HG03159 (cell line): ENCODE measurements around the gene C2orf49.

Experiments used
- ATAC-seq: cut with Tn5 transposase; IDR thresholded peaks from one replicate; pipeline ENCODE4 v1.9.1; 2021; ENCODE audit warnings: mild to moderate bottlenecking, moderate library complexity; ENCODE audit not compliant: unreplicated experiment

Gene C2orf49

GRCh38 chr2:105337122-105338019, at the start of gene C2orf49:
Gene C2orf49 (plus strand): TSS chr2:105337540. CDS start chr2:105337588, 48 bp downstream.
- ATAC-seq = peak; percentile 90

DNA sequence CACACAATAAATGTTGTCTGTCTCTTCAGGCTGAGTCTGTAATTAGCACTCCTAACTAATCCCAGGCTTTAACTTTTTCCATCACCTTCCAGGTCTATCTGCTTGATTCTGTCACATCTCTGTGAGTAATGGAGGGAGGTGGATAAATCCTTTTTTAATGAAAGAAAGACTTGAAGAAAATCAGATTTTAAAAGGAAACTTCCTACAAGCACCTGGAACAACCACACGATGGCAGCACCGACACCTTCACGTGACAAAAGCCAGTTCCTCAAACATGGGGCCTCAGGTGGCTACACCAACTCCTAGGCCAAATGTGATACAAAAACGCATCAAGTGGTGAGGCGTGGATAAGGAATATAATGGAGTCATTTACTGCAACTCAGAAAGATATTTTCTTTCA, 49.6 kb upstream of the C2orf49 start:
- ATAC-seq = no peak

DNA sequence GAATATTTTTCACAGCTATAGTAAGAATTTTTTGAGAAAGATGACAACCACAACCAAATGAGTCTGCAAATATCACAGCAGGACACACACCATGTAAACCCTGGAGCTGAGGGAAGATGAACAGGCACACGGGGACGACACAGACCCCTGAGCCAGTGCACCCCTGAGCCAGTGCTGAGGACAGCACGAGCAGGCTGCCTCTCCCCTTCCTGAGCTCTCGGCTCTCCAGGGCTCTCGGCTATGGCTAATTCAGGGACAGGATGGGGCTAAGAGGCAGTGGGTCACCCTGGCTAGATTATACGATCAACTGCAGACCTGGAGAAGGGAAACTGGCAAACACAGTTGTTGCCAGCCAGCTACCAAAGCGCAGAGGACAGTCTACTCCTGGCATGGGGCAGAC, 49.2 kb upstream of the C2orf49 start:
- no peak for ATAC-seq

DNA sequence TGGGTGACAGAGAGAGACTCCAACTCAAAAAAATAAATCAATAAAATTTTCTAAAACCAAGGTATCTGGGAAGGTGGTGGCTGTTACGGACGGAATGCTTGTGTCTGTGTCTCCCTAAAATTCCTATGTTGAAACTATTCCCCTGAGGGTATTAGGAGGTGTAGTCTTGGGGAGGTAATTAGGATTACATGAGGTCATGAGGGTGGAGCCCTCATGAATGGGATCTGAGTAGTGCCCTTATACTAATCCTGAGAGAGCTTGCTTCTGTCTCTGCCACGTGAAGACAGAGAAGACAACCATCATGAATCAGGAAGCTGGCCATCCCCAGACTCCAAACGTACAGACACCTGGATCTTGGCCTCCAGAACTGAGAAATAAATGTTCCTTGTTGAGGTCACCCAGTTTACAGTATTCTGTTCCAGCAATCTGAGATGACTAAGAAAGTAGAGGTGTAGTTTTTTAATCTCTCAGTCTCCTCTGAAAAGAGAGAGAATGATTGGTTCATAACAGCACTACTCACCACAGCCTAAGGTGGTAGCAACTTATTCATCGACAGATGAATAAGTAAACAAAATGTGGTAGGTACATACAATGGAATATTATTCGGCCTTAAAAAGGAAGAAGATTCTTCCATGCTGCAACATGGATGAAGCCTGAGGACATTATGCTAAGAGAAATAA, 46.2 kb upstream of the C2orf49 start:
- ATAC-seq = no peak

DNA sequence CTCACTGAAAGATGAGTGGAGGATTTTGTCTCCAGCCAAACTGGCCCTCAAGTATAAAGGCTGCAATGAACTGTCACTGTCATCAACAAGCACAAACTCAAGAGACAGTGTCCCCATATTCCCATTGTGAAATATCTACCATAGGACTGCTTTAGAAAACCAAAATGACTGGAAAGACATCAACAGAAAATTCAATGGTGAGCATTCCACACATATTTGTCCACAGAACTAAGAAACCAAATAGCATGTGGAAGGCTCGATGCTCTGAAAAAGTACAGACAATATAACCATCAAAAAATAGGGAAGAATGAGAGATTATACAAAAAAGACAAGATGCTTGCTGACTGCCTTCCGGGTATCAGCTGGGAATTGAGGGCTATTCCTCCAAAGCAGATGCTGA, 45.4 kb upstream of the C2orf49 start:
- ATAC-seq = no peak

- no peak for ATAC-seq
Observed at GRCh38 chr2:105294046-105294445, 43.3 kb upstream of the C2orf49 start.

- ATAC-seq = peak; percentile 64
Observed at GRCh38 chr2:105294844-105295481, 42.4 kb upstream of the C2orf49 start.

- no peak for ATAC-seq
Observed at GRCh38 chr2:105296017-105296611, 41.2 kb upstream of the C2orf49 start.

- no peak for ATAC-seq
Observed at GRCh38 chr2:105297216-105297615, 40.1 kb upstream of the C2orf49 start.

DNA sequence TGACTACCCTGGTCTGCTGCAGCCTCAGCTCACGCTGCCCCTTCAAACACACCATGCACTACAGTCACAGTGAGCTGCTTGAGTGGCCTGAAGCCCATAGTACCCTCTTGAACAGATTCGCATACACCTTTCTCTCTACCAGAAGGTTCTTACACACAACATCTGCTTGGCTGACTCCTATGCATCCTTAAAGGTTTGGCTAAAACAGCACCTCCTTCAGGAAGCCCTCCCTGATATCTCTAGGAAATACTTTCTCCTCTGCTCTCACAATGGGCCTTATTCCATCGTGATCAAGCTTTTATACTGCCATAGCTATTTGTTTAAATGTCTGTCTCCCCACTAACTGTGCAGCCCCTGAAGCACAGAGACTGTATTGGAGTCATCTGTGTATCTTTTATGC, 39.3 kb upstream of the C2orf49 start:
- no peak for ATAC-seq

- no peak for ATAC-seq
Observed at GRCh38 chr2:105299290-105299689, 38.0 kb upstream of the C2orf49 start.

DNA sequence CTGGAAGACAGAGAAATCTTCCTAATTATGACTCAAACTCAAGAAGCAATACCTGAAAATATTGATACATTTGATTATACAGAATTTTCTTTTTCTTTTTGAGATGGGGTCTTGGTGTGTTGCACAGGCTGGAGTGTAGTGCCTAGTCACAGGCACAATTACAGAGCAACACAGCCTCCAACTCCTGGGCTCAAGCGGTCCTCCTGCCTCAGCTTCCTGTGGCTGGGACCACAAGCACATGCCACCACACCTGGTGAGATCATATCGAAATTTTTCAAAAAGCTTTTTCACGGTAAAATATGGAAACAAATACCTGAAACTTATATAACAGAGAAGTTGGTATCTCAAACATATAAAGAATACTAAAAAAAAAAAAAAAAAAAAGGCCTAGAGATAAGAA, 35.7 kb upstream of the C2orf49 start:
- ATAC-seq = no peak

DNA sequence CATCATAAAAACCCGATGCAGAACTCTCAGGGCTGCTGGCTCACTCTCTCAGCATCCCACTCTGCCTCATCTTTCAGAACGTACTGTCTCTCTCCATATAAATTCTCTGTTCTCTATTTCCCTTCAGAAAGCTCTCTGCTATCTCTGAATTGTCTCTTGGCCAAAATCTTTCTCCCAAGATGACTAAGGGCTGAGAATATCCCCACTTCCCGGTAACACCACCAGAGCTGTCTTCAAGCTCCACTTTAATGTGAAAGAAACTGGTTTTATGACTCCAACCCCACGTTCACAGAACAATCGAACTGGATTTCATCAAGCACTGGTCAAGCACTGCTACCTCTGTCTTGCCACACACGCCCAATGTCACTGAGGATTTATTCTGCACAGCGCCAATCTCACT, 30.2 kb upstream of the C2orf49 start:
- no peak for ATAC-seq

DNA sequence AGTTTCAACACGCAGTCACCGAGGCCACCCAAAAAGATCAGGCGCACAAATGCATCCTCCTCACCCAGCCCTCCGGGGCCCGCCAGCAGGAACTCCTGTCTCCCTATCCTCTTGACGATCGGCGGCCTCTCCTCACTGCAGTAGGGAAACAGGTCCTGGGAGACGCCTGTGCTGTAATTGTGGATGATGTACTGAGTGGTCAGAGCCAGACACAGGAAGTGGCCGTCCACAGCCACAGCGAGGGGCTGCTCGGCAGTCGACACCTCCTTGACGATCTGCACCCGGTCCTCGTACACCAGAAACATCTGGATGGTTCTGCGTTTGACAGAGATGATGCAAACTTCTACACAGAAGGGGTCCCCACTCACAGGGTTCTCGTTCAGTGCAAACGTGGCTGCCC, 29.8 kb upstream of the C2orf49 start:
- ATAC-seq = no peak

GRCh38 chr2:105307962-105308361, 29.4 kb upstream of the C2orf49 start:
- ATAC-seq = no peak

DNA sequence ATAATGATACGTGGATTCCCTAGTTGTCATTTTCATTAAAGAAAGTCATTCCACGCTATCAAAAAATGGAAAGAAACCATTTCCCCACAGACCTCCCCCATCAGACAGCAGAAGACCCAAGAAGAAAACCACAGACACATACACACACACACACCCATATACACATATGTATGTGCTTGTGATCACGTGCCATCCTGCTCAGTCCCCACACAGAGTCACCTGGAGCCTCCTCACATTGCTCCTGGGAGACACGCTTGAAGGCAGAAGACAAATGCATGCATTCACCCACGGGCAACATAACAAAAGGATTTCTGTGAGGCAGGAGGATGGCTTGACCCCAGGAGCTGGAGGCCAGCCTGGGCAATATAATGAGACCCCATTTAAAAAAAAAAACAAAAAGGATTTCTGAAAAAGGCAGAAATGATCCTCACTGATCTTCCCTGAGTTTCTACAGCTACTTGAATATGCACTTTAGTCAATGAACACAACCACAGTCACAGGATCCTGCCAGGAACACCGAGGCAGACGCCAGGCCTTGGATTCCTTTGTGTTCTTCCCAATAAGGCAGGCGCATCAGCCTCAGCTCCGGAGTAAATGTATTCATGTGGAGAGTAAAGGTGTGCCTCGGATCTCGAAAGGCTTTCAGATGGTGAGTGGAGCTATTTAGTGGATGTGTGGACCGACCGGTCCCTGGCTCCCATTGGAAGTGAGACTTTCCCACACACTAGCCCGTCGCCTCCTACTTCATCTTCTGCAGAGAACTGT, 28.8 kb upstream of the C2orf49 start:
- no peak for ATAC-seq

DNA sequence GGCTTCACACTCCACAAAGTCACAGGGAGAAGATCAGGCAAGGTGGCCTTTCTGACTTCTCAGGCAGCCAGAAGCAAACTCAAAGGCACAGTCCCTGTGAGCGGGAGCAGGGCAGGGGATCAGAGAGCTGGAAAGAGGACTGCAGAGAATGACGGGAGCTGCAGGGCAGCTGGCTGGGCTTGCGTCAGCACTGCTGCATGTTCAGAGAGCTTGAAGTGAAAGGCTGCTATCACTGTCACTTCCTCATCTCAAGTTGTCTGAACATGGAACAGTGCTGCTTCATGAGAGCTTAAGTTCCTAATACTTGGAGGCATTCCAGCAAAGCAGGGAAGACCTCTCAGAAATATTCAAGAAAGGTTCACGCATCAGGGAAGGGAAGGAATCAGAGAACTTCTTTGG, 28.2 kb upstream of the C2orf49 start:
- ATAC-seq = no peak

- peak; percentile 49 for ATAC-seq
Observed at GRCh38 chr2:105313877-105314276, 23.5 kb upstream of the C2orf49 start.

DNA sequence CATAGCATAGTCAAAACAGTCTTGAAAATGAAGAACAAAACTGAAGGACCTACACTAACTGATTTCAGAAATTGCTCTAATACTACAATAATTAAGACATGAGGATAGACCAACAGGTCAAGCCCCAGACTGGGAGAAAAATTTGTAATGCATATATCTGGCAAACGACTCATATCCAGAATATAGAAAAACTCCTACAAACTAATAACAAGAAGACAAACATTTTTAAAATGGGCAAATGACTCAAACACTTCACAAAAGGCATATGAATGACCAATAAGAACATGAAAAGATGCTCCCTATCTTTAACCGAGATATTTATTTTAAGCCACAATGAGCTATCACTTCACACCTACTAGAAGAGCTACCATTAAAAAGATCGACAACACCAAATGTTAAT, 22.0 kb upstream of the C2orf49 start:
- ATAC-seq = peak; percentile 47

GRCh38 chr2:105317937-105318336, 19.4 kb upstream of the C2orf49 start:
- ATAC-seq = no peak
